Neural progenitor cell (in vitro differentiated cells): ENCODE measurements around the gene CTDSP1. TPM values are rescaled to one million over a fixed set of nuclear protein-coding genes. Genes with fewer than 3 reads are reported as not detected.

Experiments used
- DNase-seq: peaks from one replicate; pipeline ENCODE4 v3.0.0-alpha.2; 2016; ENCODE audit warnings: low spot score
- H2AFZ ChIP-seq: fragments of 200-600 bp; sonication (generic); replicated peaks from 2 replicates; pipeline ENCODE4 v1.6.1; 2016; ENCODE audit warnings: antibody characterized with exemption
- H3F3A ChIP-seq: fragments of 200-600 bp; sonication (generic); 2 replicates; pipeline ENCODE4 v1.6.1; 2016; ENCODE audit warnings: antibody characterized with exemption, low read depth
- H3K27ac ChIP-seq: fragments of 200-600 bp; sonication (generic); 2 replicates; pipeline ENCODE4 v1.5.1; 2016; ENCODE audit warnings: mild to moderate bottlenecking
- H3K27me3 ChIP-seq: fragments of 200-600 bp; sonication (generic); 2 replicates; pipeline ENCODE4 v1.6.1; 2016; ENCODE audit warnings: mild to moderate bottlenecking, moderate library complexity
- H3K36me3 ChIP-seq: fragments of 200-600 bp; sonication (generic); 2 replicates; pipeline ENCODE4 v1.5.1; 2016
- H3K4me1 ChIP-seq: fragments of 200-600 bp; sonication (generic); 2 replicates; pipeline ENCODE4 v1.6.1; 2016; ENCODE audit warnings: mixed run types
- H3K4me2 ChIP-seq: fragments of 200-600 bp; sonication (generic); 2 replicates; pipeline ENCODE4 v1.6.1; 2016
- H3K4me3 ChIP-seq: fragments of 200-600 bp; sonication (generic); 2 replicates; pipeline ENCODE4 v1.5.1; 2016
- H3K79me2 ChIP-seq: fragments of 200-600 bp; sonication (generic); 2 replicates; pipeline ENCODE4 v1.6.1; 2016; ENCODE audit warnings: low read depth
- H3K9ac ChIP-seq: fragments of 200-600 bp; sonication (generic); 2 replicates; pipeline ENCODE4 v1.6.1; 2016
- H3K9me3 ChIP-seq: fragments of 200-600 bp; sonication (generic); 2 replicates; pipeline ENCODE4 v1.5.1; 2016; ENCODE audit warnings: low read depth
- H4K20me1 ChIP-seq: fragments of 200-600 bp; sonication (generic); 2 replicates; pipeline ENCODE4 v1.6.1; 2016; ENCODE audit warnings: low read depth
- H3K27ac Mint-ChIP-seq: 3 replicates; pipeline ENCODE4 v1.8.0; 2021; ENCODE audit warnings: mixed read lengths
- H3K27me3 Mint-ChIP-seq: 2 replicates; pipeline ENCODE4 v1.8.0; 2022; ENCODE audit warnings: low read depth, mild to moderate bottlenecking, inconsistent platforms, moderate library complexity, mixed read lengths; ENCODE audit not compliant: insufficient read depth
- H3K36me3 Mint-ChIP-seq: 3 replicates; pipeline ENCODE4 v1.8.0; 2021; ENCODE audit warnings: mixed read lengths
- H3K4me1 Mint-ChIP-seq: 3 replicates; pipeline ENCODE4 v1.8.0; 2021; ENCODE audit warnings: mixed read lengths
- H3K4me3 Mint-ChIP-seq: 3 replicates; pipeline ENCODE4 v1.8.0; 2021; ENCODE audit warnings: mild to moderate bottlenecking, moderate library complexity, mixed read lengths
- H3K9me3 Mint-ChIP-seq: 3 replicates; pipeline ENCODE4 v1.8.0; 2020; ENCODE audit warnings: mixed read lengths
- EZH2 ChIP-seq: fragments of 200-600 bp; sonication (generic); IDR thresholded peaks from 2 replicates; pipeline ENCODE4 v1.6.1; 2017; ENCODE audit warnings: antibody characterized with exemption, mild to moderate bottlenecking, moderate library complexity
- EZH2phosphoT487 ChIP-seq: fragments of 200-600 bp; sonication (generic); IDR thresholded peaks from 2 replicates; pipeline ENCODE4 v1.6.1; 2017; ENCODE audit warnings: antibody characterized with exemption
- total RNA-seq: library from RNA; depleted of rRNA; stranded (reverse); fragments of >200 nt; gene quantifications from 2 replicates; pipeline ENCODE4 v1.2.3, GENCODE V29; 2015; ENCODE audit warnings: low replicate concordance
- TF ChIP-seq, protein P1 (sequence below): fragments of 200-600 bp; sonication (generic); IDR thresholded peaks from 2 replicates; pipeline ENCODE4 v1.5.1; 2017; ENCODE audit warnings: antibody characterized with exemption, mild to moderate bottlenecking

CTDSP1 gene
- total RNA-seq, 1 donor from 2014 or later, result 31.3 TPM

DNA sequence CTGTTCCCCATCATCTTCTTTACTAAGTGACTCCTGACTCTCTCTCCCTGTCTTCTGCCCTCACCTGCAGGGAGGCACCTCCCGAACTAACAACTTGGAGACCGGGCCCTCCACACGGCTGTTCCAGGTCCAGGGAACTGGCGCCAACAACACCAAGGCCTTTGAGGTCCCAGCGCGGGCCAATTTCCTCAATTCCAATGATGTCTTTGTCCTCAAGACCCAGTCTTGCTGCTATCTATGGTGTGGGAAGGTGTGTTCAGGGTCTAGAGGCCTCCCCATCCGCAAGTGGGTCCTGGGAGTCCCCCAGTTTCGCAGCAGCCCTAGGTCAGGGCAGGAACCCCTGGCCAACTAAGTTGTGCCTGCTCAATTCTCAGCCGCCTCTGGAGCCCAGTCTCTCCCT is 34.8 kb downstream of the CTDSP1 start:
- no peaks in the 10 kb centered on the region for H3K79me2 ChIP-seq

DNA sequence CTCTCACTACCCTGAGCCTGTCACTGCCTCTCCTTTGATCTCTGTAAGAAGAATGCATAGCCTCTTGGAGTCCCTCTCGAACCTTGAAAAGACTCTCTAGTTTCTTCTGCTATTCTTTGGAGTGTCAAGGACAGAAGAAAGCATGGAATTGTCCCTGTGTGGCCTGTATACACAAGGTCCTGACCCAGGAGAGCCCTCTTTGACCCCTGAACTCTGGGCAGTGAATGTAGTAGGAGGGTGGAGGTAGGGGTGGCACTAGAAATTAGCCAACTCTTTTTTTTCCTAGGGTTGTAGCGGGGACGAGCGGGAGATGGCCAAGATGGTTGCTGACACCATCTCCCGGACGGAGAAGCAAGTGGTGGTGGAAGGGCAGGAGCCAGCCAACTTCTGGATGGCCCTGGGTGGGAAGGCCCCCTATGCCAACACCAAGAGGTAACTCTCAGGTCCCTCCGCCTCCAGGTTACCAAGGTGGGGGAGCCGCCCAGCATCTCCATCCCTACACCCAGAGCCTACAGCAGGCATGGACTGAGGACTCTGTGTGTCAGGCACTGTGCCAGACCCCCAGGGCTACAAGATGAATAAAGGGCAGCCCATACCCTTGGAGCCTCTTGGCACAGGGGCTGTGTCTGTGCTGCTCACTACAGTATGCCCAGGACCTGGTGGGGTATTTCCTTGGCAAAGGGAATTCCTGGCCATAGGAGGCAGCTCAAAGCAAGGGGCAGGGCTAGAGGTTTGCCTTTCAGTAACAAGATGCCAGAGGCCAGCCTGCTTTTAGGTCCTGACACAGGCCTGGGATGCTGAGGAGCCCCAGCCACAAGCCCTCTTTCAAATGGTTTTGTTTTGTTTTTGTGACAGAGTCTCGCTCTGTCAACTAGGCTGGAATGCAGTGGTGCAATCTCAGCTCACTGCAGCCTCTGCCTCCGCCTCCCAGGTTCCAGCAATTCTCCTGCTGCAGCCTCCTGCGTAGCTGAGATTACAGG is 35.6 kb downstream of the CTDSP1 start:
- Histone ChIP-seq H3K27me3 (no peaks in the 10 kb centered on the region), H3K79me2 (no peaks in the 10 kb centered on the region), H3K27ac (no peak overlapping the region), H2AFZ (no peak overlapping the region), H3F3A (no peaks in the 10 kb centered on the region), H3K9me3 (no peaks in the 10 kb centered on the region), H3K4me1 (no peaks in the 10 kb centered on the region), H4K20me1 (no peaks in the 10 kb centered on the region), H3K9ac (no peak overlapping the region), H3K36me3 (no peaks in the 10 kb centered on the region), H3K4me3 (no peak overlapping the region), H3K4me2 (no peak overlapping the region)
- Mint-ChIP-seq H3K4me1 (peaks cover 4% of the 10 kb centered on the region), H3K4me3 (no peak overlapping the region), H3K36me3 (no peaks in the 10 kb centered on the region), H3K9me3 (no peaks in the 10 kb centered on the region), H3K27me3 (peaks cover 3% of the 10 kb centered on the region), H3K27ac (no peak overlapping the region)
- TF ChIP-seq EZH2phosphoT487, result no peak
- TF ChIP-seq EZH2, result no peak
- TF ChIP-seq, protein P1, sequence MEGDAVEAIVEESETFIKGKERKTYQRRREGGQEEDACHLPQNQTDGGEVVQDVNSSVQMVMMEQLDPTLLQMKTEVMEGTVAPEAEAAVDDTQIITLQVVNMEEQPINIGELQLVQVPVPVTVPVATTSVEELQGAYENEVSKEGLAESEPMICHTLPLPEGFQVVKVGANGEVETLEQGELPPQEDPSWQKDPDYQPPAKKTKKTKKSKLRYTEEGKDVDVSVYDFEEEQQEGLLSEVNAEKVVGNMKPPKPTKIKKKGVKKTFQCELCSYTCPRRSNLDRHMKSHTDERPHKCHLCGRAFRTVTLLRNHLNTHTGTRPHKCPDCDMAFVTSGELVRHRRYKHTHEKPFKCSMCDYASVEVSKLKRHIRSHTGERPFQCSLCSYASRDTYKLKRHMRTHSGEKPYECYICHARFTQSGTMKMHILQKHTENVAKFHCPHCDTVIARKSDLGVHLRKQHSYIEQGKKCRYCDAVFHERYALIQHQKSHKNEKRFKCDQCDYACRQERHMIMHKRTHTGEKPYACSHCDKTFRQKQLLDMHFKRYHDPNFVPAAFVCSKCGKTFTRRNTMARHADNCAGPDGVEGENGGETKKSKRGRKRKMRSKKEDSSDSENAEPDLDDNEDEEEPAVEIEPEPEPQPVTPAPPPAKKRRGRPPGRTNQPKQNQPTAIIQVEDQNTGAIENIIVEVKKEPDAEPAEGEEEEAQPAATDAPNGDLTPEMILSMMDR, result no peak
- peak; percentile 28 for DNase-seq

More for the DNA sequence above, 34.8 kb downstream of the CTDSP1 start:
- H3K27ac Mint-ChIP-seq, result no peak overlapping the region
- no peaks in the 10 kb centered on the region for H3K36me3 Mint-ChIP-seq
- peaks cover 4% of the 10 kb centered on the region for H3K4me1 Mint-ChIP-seq
- no peak overlapping the region for H3K4me3 ChIP-seq
- no peaks in the 10 kb centered on the region for H3F3A ChIP-seq
- H3K4me3 Mint-ChIP-seq, result no peak overlapping the region
- peaks cover 3% of the 10 kb centered on the region for H3K27me3 Mint-ChIP-seq
- H4K20me1 ChIP-seq, result no peaks in the 10 kb centered on the region
- H3K9me3 ChIP-seq, result no peaks in the 10 kb centered on the region
- H3K4me1 ChIP-seq, result no peaks in the 10 kb centered on the region
- H3K9me3 Mint-ChIP-seq, result no peaks in the 10 kb centered on the region
- no peaks in the 10 kb centered on the region for H3K27me3 ChIP-seq
- DNase-seq, result no peak
- no peak overlapping the region for H2AFZ ChIP-seq
- TF ChIP-seq, protein P1, result no peak
- TF ChIP-seq EZH2phosphoT487 (no peak), EZH2 (no peak)
- no peaks in the 10 kb centered on the region for H3K36me3 ChIP-seq
- H3K27ac ChIP-seq, result no peak overlapping the region
- no peak overlapping the region for H3K4me2 ChIP-seq
- no peak overlapping the region for H3K9ac ChIP-seq

GRCh38 chr2:218436992-218437391 is 37.3 kb downstream of the CTDSP1 start:
- Mint-ChIP-seq H3K4me3 (no peak overlapping the region), H3K36me3 (no peaks in the 10 kb centered on the region), H3K9me3 (no peaks in the 10 kb centered on the region), H3K27ac (no peak overlapping the region), H3K27me3 (no peaks in the 10 kb centered on the region), H3K4me1 (peaks cover 4% of the 10 kb centered on the region)
- Histone ChIP-seq H3K4me1 (no peaks in the 10 kb centered on the region), H3K79me2 (no peaks in the 10 kb centered on the region), H3K27ac (no peak overlapping the region), H3K9ac (no peak overlapping the region), H3K36me3 (no peaks in the 10 kb centered on the region), H2AFZ (no peak overlapping the region), H3K4me2 (no peak overlapping the region), H3K27me3 (no peaks in the 10 kb centered on the region), H3F3A (no peaks in the 10 kb centered on the region), H3K4me3 (no peak overlapping the region), H4K20me1 (no peaks in the 10 kb centered on the region), H3K9me3 (no peaks in the 10 kb centered on the region)
- no peak for DNase-seq
- TF ChIP-seq, protein P1, result no peak
- no peak for TF ChIP-seq EZH2
- TF ChIP-seq EZH2phosphoT487, result no peak
